DND-41 (cell line): Measurements from ENCODE around the gene JARID2.

Source experiments
- ATAC-seq: fragments of 200-7000 bp; cut with Tn5 transposase; 3 replicates; pipeline ENCODE4 v1.9.1; 2021; ENCODE audit warnings: low read depth; ENCODE audit not compliant: insufficient read depth
- DNase-seq: peaks from one replicate; pipeline ENCODE4 v3.0.0-alpha.2; 2020
- H2AFZ ChIP-seq: 2 replicates; pipeline ENCODE4 v1.6.0; 2012; ENCODE audit warnings: low read depth, low read length
- H3K27ac ChIP-seq: 2 replicates; pipeline ENCODE4 v1.5.1; 2012; ENCODE audit warnings: low read length, inconsistent platforms
- H3K27me3 ChIP-seq: fragments of 200-600 bp; sonication (generic); 2 replicates; pipeline ENCODE4 v1.6.0; 2012; ENCODE audit warnings: low read length, mild to moderate bottlenecking, inconsistent platforms; ENCODE audit not compliant: insufficient read depth, poor library complexity
- H3K36me3 ChIP-seq: 2 replicates; pipeline ENCODE4 v1.5.1; 2012; ENCODE audit warnings: low read length, inconsistent platforms; ENCODE audit not compliant: insufficient read depth
- H3K4me1 ChIP-seq: 2 replicates; pipeline ENCODE4 v1.5.1; 2012; ENCODE audit warnings: mild to moderate bottlenecking, low read length; ENCODE audit not compliant: insufficient read depth
- H3K4me2 ChIP-seq: 2 replicates; pipeline ENCODE4 v1.6.0; 2012; ENCODE audit warnings: mild to moderate bottlenecking, moderate library complexity, low read length, inconsistent platforms; ENCODE audit not compliant: insufficient read depth
- H3K4me3 ChIP-seq, 2 experiments: fragments of 200-600 bp in 1 of 2; shearing (Covaris generic) in 1 of 2; 2 replicates each; pipeline ENCODE4 v1.5.1; 2012 to 2016; ENCODE audit warnings: inconsistent platforms in 2 of 2, low read length in 2 of 2, mild to moderate bottlenecking in 2 of 2, low read depth in 1 of 2, moderate library complexity in 1 of 2
- H3K79me2 ChIP-seq: 2 replicates; pipeline ENCODE4 v1.6.0; 2012; ENCODE audit warnings: low read length, inconsistent platforms; ENCODE audit not compliant: insufficient read depth
- H3K9ac ChIP-seq: 2 replicates; pipeline ENCODE4 v1.6.0; 2012; ENCODE audit warnings: low read depth, mild to moderate bottlenecking, inconsistent platforms, low read length, moderate library complexity
- H3K9me3 ChIP-seq: 2 replicates; pipeline ENCODE4 v1.5.1; 2012; ENCODE audit warnings: low read length, moderate library complexity, mild to moderate bottlenecking, inconsistent platforms; ENCODE audit not compliant: insufficient read depth, severe bottlenecking
- H4K20me1 ChIP-seq: 2 replicates; pipeline ENCODE4 v1.6.0; 2012; ENCODE audit warnings: low read length; ENCODE audit not compliant: insufficient read depth
- CTCF ChIP-seq: IDR thresholded peaks from 2 replicates; pipeline ENCODE4 v1.5.1; 2012; ENCODE audit warnings: borderline replicate concordance, low read length, moderate library complexity, mild to moderate bottlenecking; ENCODE audit not compliant: poor library complexity, severe bottlenecking; ENCODE audit errors: extremely low read depth
- EZH2 ChIP-seq: IDR thresholded peaks from 3 replicates; pipeline ENCODE4 v1.6.1; 2012; ENCODE audit warnings: borderline replicate concordance, low read depth, mild to moderate bottlenecking, moderate library complexity, low read length, inconsistent platforms; ENCODE audit not compliant: severe bottlenecking

JARID2 gene

GRCh38 chr6:15392182-15392581, 146.3 kb downstream of the JARID2 start:
- H3K27me3 ChIP-seq: no peaks in the 10 kb centered on the region
- H3K4me3 ChIP-seq: no peak overlapping the region
- peaks cover 77% of the 10 kb centered on the region for H3K79me2 ChIP-seq
- no peak overlapping the region for H3K9ac ChIP-seq
- no peaks in the 10 kb centered on the region for H3K4me1 ChIP-seq
- H3K27ac ChIP-seq: no peak overlapping the region
- DNase-seq (no peak), ATAC-seq (no peak)
- no peaks in the 10 kb centered on the region for H3K9me3 ChIP-seq
- peaks cover 26% of the 10 kb centered on the region; the same call in 1 of the 2 replicates for H4K20me1 ChIP-seq
- H3K4me2 ChIP-seq: no peak overlapping the region
- no peaks in the 10 kb centered on the region for H3K36me3 ChIP-seq
- no peak overlapping the region for H2AFZ ChIP-seq
- TF ChIP-seq CTCF: no peak
- TF ChIP-seq EZH2: no peak

- no peak overlapping the region for H2AFZ ChIP-seq
- H4K20me1 ChIP-seq: peaks cover 18% of the 10 kb centered on the region; the same call in 1 of the 2 replicates
- no peak overlapping the region for H3K27ac ChIP-seq
- ATAC-seq (no peak), DNase-seq (no peak)
- H3K4me3 ChIP-seq: no peak overlapping the region
- H3K4me1 ChIP-seq: no peaks in the 10 kb centered on the region
- no peaks in the 10 kb centered on the region for H3K9me3 ChIP-seq
- H3K36me3 ChIP-seq: no peaks in the 10 kb centered on the region
- H3K79me2 ChIP-seq: peaks cover 73% of the 10 kb centered on the region
- TF ChIP-seq EZH2 (no peak), CTCF (no peak)
- no peak overlapping the region for H3K4me2 ChIP-seq
- H3K9ac ChIP-seq: no peak overlapping the region
- H3K27me3 ChIP-seq: no peaks in the 10 kb centered on the region
Measured at GRCh38 chr6:15393605-15394004, 147.7 kb downstream of the JARID2 start.

- ATAC-seq: no peak
- no peak for DNase-seq
- Histone ChIP-seq H3K4me2 (no peak overlapping the region), H2AFZ (no peak overlapping the region), H3K4me1 (no peaks in the 10 kb centered on the region), H4K20me1 (peaks cover 18% of the 10 kb centered on the region), H3K9ac (no peak overlapping the region), H3K36me3 (no peaks in the 10 kb centered on the region), H3K27me3 (no peaks in the 10 kb centered on the region), H3K79me2 (peaks cover 71% of the 10 kb centered on the region), H3K9me3 (no peaks in the 10 kb centered on the region), H3K4me3 (no peak overlapping the region), H3K27ac (no peak overlapping the region)
- TF ChIP-seq EZH2: no peak
- no peak for TF ChIP-seq CTCF
Measured at GRCh38 chr6:15395087-15395486, 149.2 kb downstream of the JARID2 start.

- H3K4me3 ChIP-seq: no peak overlapping the region
- H3K27ac ChIP-seq: no peak overlapping the region
- peaks cover 61% of the 10 kb centered on the region for H3K79me2 ChIP-seq
- ATAC-seq (no peak), DNase-seq (no peak)
- no peak overlapping the region for H2AFZ ChIP-seq
- no peaks in the 10 kb centered on the region for H3K4me1 ChIP-seq
- no peaks in the 10 kb centered on the region for H3K9me3 ChIP-seq
- H4K20me1 ChIP-seq: peaks cover 7% of the 10 kb centered on the region; the same call in 1 of the 2 replicates
- no peaks in the 10 kb centered on the region for H3K27me3 ChIP-seq
- H3K36me3 ChIP-seq: no peaks in the 10 kb centered on the region
- no peak overlapping the region for H3K9ac ChIP-seq
- no peak for TF ChIP-seq EZH2
- TF ChIP-seq CTCF: no peak
- no peak overlapping the region for H3K4me2 ChIP-seq
Measured at GRCh38 chr6:15396808-15397207, 150.9 kb downstream of the JARID2 start.
